ENCODE data around the gene UBAC2. TPM values are rescaled to one million over a fixed set of nuclear protein-coding genes. Genes with fewer than 3 reads are reported as not detected.

UBAC2 gene
- total and polyA plus RNA-seq, 5 donors from 2014 or later: 62.8 to 122 (median 101) TPM

DNA sequence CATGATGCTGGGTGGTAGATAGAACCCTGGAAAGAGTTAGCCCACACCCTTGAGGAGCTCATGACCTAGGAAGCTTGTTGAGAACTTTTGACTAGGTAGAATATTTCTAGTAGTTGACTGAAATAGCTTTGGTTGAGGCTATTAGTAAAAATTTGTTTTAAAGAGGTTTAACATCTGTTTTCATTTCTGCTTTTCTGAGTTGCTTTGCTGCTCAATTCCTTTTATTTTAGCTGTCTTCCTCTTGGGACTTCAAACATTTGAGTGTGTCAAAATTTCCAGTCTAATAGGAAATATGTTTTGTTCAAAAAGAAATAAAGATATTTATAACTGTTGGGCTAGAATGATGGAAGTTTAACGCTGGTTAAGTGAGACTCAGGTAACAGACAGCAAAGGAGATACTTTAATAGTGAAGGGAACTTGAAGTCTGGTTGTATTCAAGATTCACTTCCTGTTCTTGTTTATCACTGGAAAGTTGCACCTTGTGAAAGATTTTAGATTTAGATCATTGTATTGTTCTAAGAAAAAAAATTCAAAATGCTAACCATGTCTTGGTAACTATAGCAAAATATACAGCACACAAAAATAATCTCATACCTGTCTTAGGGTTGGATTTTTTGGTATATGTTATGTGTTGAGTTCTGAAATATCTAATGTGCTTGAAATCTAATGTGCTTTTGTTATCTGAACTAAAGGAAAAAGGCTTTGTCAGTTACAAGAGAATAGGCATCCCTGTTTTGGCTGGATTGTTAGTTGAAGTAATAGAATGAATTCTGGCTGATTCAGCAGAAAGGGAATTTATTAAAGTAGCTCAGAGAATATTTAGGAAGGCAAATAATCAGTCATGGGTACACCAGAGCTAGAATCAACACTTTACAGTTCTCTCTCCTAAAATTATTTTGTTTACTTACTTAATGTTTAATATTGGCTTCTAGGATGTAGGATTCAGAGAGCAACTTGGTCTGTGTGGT, 81.9 kb downstream of the UBAC2 start:
- peaks cover 47 to 95% (median 73%) of the 10 kb centered on the region in 4 donors for H3K4me1 Mint-ChIP-seq
- Histone ChIP-seq H3K27me3 (ENCODE audit: control insufficient read depth, insufficient read depth, low read length) (no peaks in the 10 kb centered on the region), H3K9me3 (ENCODE audit: control insufficient read depth in 2 of 2, low read length in 2 of 2) (no peaks in the 10 kb centered on the region), H3K36me3 (ENCODE audit: control insufficient read depth, insufficient read depth, low read length) (peaks cover 13% of the 10 kb centered on the region), H3K4me3 (ENCODE audit: low read depth, low read length) (peak overlapping the region; percentile 70), H3K27ac (ENCODE audit: insufficient read depth, low read length, poor library complexity, severe bottlenecking) (peak overlapping the region; percentile 82), H3K4me1 (ENCODE audit: control insufficient read depth, insufficient read depth, low read length, poor library complexity, severe bottlenecking) (peaks cover 83% of the 10 kb centered on the region)
- ATAC-seq (ENCODE audit: low read depth in 2 of 2): peak; percentile 46 to 51
- peaks cover 29% of the 10 kb centered on the region for H3K36me3 Mint-ChIP-seq
- peak overlapping the region; percentile 51 to 86 (median 82) for H3K4me3 Mint-ChIP-seq
- no peaks in the 10 kb centered on the region for H3K9me3 Mint-ChIP-seq
- DNase-seq: peak in 2 of 3 donors; percentile 53 to 57
- H3K27me3 Mint-ChIP-seq: no peaks in the 10 kb centered on the region
- H3K27ac Mint-ChIP-seq: peak overlapping the region; percentile 95 to 98 (median 96)

- Mint-ChIP-seq H3K27me3 (no peaks in the 10 kb centered on the region), H3K36me3 (peaks cover 22% of the 10 kb centered on the region), H3K4me3 (peak overlapping the region in 3 of 4 donors; percentile 10 to 49 (median 13)), H3K9me3 (no peaks in the 10 kb centered on the region), H3K4me1 (peaks cover 53 to 96% (median 69%) of the 10 kb centered on the region in 4 donors), H3K27ac (peak overlapping the region; percentile 56 to 96 (median 92))
- H3K36me3 ChIP-seq (ENCODE audit: control insufficient read depth, insufficient read depth, low read length): peaks cover 8% of the 10 kb centered on the region
- no peak overlapping the region for H3K27ac ChIP-seq (ENCODE audit: insufficient read depth, low read length, poor library complexity, severe bottlenecking)
- H3K4me3 ChIP-seq (ENCODE audit: low read depth, low read length): no peak overlapping the region
- H3K9me3 ChIP-seq (ENCODE audit: control insufficient read depth in 2 of 2, low read length in 2 of 2): no peaks in the 10 kb centered on the region
- ATAC-seq (ENCODE audit: low read depth in 2 of 2) (no peak), DNase-seq (no peak)
- H3K27me3 ChIP-seq (ENCODE audit: control insufficient read depth, insufficient read depth, low read length): no peaks in the 10 kb centered on the region
- peaks cover 92% of the 10 kb centered on the region for H3K4me1 ChIP-seq (ENCODE audit: control insufficient read depth, insufficient read depth, low read length, poor library complexity, severe bottlenecking)
Measured at GRCh38 chr13:99285432-99286182, 85.0 kb downstream of the UBAC2 start.

DNA sequence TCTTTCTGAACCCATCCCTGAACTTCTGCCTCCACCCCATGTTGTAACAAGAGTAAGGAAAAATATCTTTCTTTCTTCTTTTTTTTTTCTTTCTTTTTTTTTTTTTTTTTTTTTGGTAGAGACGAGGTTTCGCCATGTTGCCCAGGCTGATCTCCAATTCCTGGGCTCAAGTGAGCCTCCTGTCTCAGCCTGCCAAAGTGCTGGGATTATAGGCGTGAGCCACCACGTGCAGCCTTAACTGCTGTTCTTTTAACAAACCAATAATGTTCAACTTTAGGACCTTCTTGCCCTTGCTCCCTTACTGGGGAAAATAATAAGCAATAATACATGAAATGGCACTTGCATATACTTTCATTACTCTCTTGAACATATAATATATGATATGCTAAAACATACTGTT, 86.9 kb downstream of the UBAC2 start:
- ATAC-seq (ENCODE audit: low read depth in 2 of 2): no peak
- Histone ChIP-seq H3K27ac (ENCODE audit: insufficient read depth, low read length, poor library complexity, severe bottlenecking) (peak overlapping the region; percentile 30), H3K36me3 (ENCODE audit: control insufficient read depth, insufficient read depth, low read length) (peaks cover 12% of the 10 kb centered on the region), H3K4me3 (ENCODE audit: low read depth, low read length) (no peak overlapping the region), H3K27me3 (ENCODE audit: control insufficient read depth, insufficient read depth, low read length) (no peaks in the 10 kb centered on the region), H3K4me1 (ENCODE audit: control insufficient read depth, insufficient read depth, low read length, poor library complexity, severe bottlenecking) (peaks cover 85% of the 10 kb centered on the region), H3K9me3 (ENCODE audit: control insufficient read depth in 2 of 2, low read length in 2 of 2) (no peaks in the 10 kb centered on the region)
- no peaks in the 10 kb centered on the region for H3K9me3 Mint-ChIP-seq
- peak overlapping the region; percentile 40 to 94 (median 90) for H3K27ac Mint-ChIP-seq
- H3K36me3 Mint-ChIP-seq: peaks cover 28% of the 10 kb centered on the region
- peaks cover 50 to 89% (median 61%) of the 10 kb centered on the region in 4 donors for H3K4me1 Mint-ChIP-seq
- no peaks in the 10 kb centered on the region for H3K27me3 Mint-ChIP-seq
- no peak for DNase-seq
- H3K4me3 Mint-ChIP-seq: peak overlapping the region in 3 of 4 donors; percentile 22 to 72 (median 33)

GRCh38 chr13:99288089-99288488, 87.4 kb downstream of the UBAC2 start:
- no peaks in the 10 kb centered on the region for H3K27me3 Mint-ChIP-seq
- no peaks in the 10 kb centered on the region for H3K27me3 ChIP-seq (ENCODE audit: control insufficient read depth, insufficient read depth, low read length)
- peaks cover 50 to 88% (median 60%) of the 10 kb centered on the region in 4 donors for H3K4me1 Mint-ChIP-seq
- peak overlapping the region; percentile 59 to 92 (median 90) for H3K27ac Mint-ChIP-seq
- peaks cover 32% of the 10 kb centered on the region for H3K36me3 Mint-ChIP-seq
- no peaks in the 10 kb centered on the region for H3K9me3 Mint-ChIP-seq
- no peaks in the 10 kb centered on the region for H3K9me3 ChIP-seq (ENCODE audit: control insufficient read depth in 2 of 2, low read length in 2 of 2)
- peaks cover 18% of the 10 kb centered on the region for H3K36me3 ChIP-seq (ENCODE audit: control insufficient read depth, insufficient read depth, low read length)
- no peak overlapping the region for H3K4me3 ChIP-seq (ENCODE audit: low read depth, low read length)
- H3K4me3 Mint-ChIP-seq: peak overlapping the region; percentile 1 to 46 (median 16)
- ATAC-seq (ENCODE audit: low read depth in 2 of 2): peak; percentile 26 to 37
- H3K4me1 ChIP-seq (ENCODE audit: control insufficient read depth, insufficient read depth, low read length, poor library complexity, severe bottlenecking): peaks cover 80% of the 10 kb centered on the region
- peak overlapping the region; percentile 30 for H3K27ac ChIP-seq (ENCODE audit: insufficient read depth, low read length, poor library complexity, severe bottlenecking)
- DNase-seq: peak in 1 of 3 donors; percentile 68

DNA sequence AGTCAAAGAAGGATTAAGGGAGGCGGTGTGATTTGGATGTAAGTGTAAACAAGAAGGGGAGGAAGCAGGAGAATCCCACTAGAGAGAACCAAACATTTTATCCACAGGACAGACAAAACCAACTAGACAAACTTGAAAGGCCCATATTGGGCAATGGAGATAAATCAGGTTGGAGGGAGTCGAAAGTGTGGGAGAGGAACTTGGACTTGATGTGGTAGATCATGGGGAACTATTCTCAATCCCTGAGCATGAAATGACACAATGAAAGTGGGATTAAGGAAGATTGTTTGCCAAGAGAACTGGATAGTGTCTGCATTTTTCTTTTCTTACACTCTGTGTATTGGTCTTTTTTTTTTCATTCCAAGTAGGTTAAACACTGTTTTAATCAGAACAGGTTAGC, 88.6 kb downstream of the UBAC2 start:
- H3K9me3 ChIP-seq (ENCODE audit: control insufficient read depth in 2 of 2, low read length in 2 of 2): no peaks in the 10 kb centered on the region
- peak overlapping the region; percentile 7 to 92 (median 35) for H3K27ac Mint-ChIP-seq
- H3K36me3 Mint-ChIP-seq: peaks cover 37% of the 10 kb centered on the region
- H3K27me3 Mint-ChIP-seq: no peaks in the 10 kb centered on the region
- H3K4me1 ChIP-seq (ENCODE audit: control insufficient read depth, insufficient read depth, low read length, poor library complexity, severe bottlenecking): peaks cover 73% of the 10 kb centered on the region
- H3K4me1 Mint-ChIP-seq: peaks cover 53 to 92% (median 67%) of the 10 kb centered on the region in 4 donors
- H3K4me3 Mint-ChIP-seq: peak overlapping the region in 3 of 4 donors; percentile 1 to 76 (median 8)
- no peak overlapping the region for H3K27ac ChIP-seq (ENCODE audit: insufficient read depth, low read length, poor library complexity, severe bottlenecking)
- peaks cover 30% of the 10 kb centered on the region for H3K36me3 ChIP-seq (ENCODE audit: control insufficient read depth, insufficient read depth, low read length)
- no peaks in the 10 kb centered on the region for H3K9me3 Mint-ChIP-seq
- H3K27me3 ChIP-seq (ENCODE audit: control insufficient read depth, insufficient read depth, low read length): no peaks in the 10 kb centered on the region
- peak overlapping the region; percentile 2 for H3K4me3 ChIP-seq (ENCODE audit: low read depth, low read length)
- DNase-seq (no peak), ATAC-seq (ENCODE audit: low read depth in 2 of 2) (no peak)

- ATAC-seq (ENCODE audit: low read depth in 2 of 2): peak; percentile 37 to 58
- Mint-ChIP-seq H3K4me1 (peaks cover 49 to 90% (median 63%) of the 10 kb centered on the region in 4 donors), H3K27ac (peak overlapping the region; percentile 17 to 92 (median 39)), H3K27me3 (no peaks in the 10 kb centered on the region), H3K4me3 (peak overlapping the region in 2 of 4 donors; percentile 61 to 76), H3K36me3 (peaks cover 38% of the 10 kb centered on the region), H3K9me3 (no peaks in the 10 kb centered on the region)
- H3K27ac ChIP-seq (ENCODE audit: insufficient read depth, low read length, poor library complexity, severe bottlenecking): no peak overlapping the region
- peak in 1 of 3 donors; percentile 64 for DNase-seq
- peaks cover 72% of the 10 kb centered on the region for H3K4me1 ChIP-seq (ENCODE audit: control insufficient read depth, insufficient read depth, low read length, poor library complexity, severe bottlenecking)
- no peak overlapping the region for H3K4me3 ChIP-seq (ENCODE audit: low read depth, low read length)
- H3K36me3 ChIP-seq (ENCODE audit: control insufficient read depth, insufficient read depth, low read length): peaks cover 35% of the 10 kb centered on the region
- no peaks in the 10 kb centered on the region for H3K9me3 ChIP-seq (ENCODE audit: control insufficient read depth in 2 of 2, low read length in 2 of 2)
- no peaks in the 10 kb centered on the region for H3K27me3 ChIP-seq (ENCODE audit: control insufficient read depth, insufficient read depth, low read length)
Measured at GRCh38 chr13:99289674-99290337, 89.2 kb downstream of the UBAC2 start.

DNA sequence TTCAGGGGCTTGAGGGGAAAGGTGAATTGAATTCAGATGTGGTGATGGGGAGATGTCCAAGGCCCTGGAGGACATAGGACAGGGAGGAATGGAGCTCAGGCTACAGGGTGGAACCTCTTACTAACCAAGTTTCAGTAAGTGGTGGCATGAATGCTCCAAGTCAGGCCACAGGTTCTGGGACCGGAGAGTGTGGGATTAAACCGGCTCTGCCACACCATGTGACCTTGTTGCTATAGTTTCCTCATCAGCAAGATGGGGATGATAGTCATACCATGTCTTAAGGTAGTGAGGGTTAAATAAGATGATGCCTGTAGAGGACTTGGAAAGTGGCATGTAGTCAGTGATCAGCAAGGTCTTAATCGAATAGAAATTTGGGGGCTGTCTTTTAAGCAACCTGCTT, 90.2 kb downstream of the UBAC2 start:
- Histone ChIP-seq H3K36me3 (ENCODE audit: control insufficient read depth, insufficient read depth, low read length) (peaks cover 45% of the 10 kb centered on the region), H3K4me1 (ENCODE audit: control insufficient read depth, insufficient read depth, low read length, poor library complexity, severe bottlenecking) (peaks cover 72% of the 10 kb centered on the region), H3K4me3 (ENCODE audit: low read depth, low read length) (no peak overlapping the region), H3K27ac (ENCODE audit: insufficient read depth, low read length, poor library complexity, severe bottlenecking) (peak overlapping the region; percentile 24), H3K9me3 (ENCODE audit: control insufficient read depth in 2 of 2, low read length in 2 of 2) (no peaks in the 10 kb centered on the region), H3K27me3 (ENCODE audit: control insufficient read depth, insufficient read depth, low read length) (no peaks in the 10 kb centered on the region)
- peak overlapping the region; percentile 8 to 29 (median 22) for H3K4me3 Mint-ChIP-seq
- H3K4me1 Mint-ChIP-seq: peaks cover 55 to 90% (median 71%) of the 10 kb centered on the region in 4 donors
- DNase-seq: no peak
- peak in 1 of 2 donors; percentile 44 for ATAC-seq (ENCODE audit: low read depth in 2 of 2)
- H3K27ac Mint-ChIP-seq: peak overlapping the region; percentile 70 to 96 (median 92)
- H3K9me3 Mint-ChIP-seq: no peaks in the 10 kb centered on the region
- peaks cover 48% of the 10 kb centered on the region for H3K36me3 Mint-ChIP-seq
- no peaks in the 10 kb centered on the region for H3K27me3 Mint-ChIP-seq
